NCI-H2029 (cell line): Measurements from ENCODE around the gene TXNRD3.
"Not testable (repeated sequence)": the region's sequence is repeated elsewhere in the genome, so short reads cannot be mapped to it uniquely, and the experiment has no call there.

Experiments used
- DNase-seq: peaks from one replicate; lab custom pipeline; 2025; lab: John Stamatoyannopoulos, UW

Gene TXNRD3

GRCh38 chr3:126595479-126595878 lies 59.4 kb downstream of the TXNRD3 start:
- not testable (repeated sequence) for DNase-seq

- DNase-seq = not testable (repeated sequence)
These were observed 63.4 kb downstream of the TXNRD3 start for GRCh38 chr3:126591515-126591914.

- DNase-seq = no peak
These were observed 72.6 kb downstream of the TXNRD3 start for GRCh38 chr3:126582311-126582710.

GRCh38 chr3:126581569-126581968 lies 73.4 kb downstream of the TXNRD3 start:
- DNase-seq = no peak

- no peak for DNase-seq
These were observed 74.2 kb downstream of the TXNRD3 start for GRCh38 chr3:126580746-126581145.

GRCh38 chr3:126578702-126579101 lies 76.2 kb downstream of the TXNRD3 start:
- DNase-seq = no peak

GRCh38 chr3:126577261-126577660 lies 77.7 kb downstream of the TXNRD3 start:
- DNase-seq = no peak

GRCh38 chr3:126573492-126574117 lies 81.3 kb downstream of the TXNRD3 start:
- DNase-seq = no peak

- no peak for DNase-seq
These were observed 83.8 kb downstream of the TXNRD3 start for GRCh38 chr3:126571078-126571477.

- DNase-seq = no peak
These were observed 84.8 kb downstream of the TXNRD3 start for GRCh38 chr3:126570103-126570541.

GRCh38 chr3:126569390-126569975 lies 85.4 kb downstream of the TXNRD3 start:
- no peak for DNase-seq

GRCh38 chr3:126568776-126569342 lies 86.1 kb downstream of the TXNRD3 start:
- DNase-seq = no peak

- DNase-seq = no peak
These were observed 87.1 kb downstream of the TXNRD3 start for GRCh38 chr3:126567696-126568438.

- no peak for DNase-seq
These were observed 92.1 kb downstream of the TXNRD3 start for GRCh38 chr3:126562737-126563276.

GRCh38 chr3:126558336-126559071 lies 96.4 kb downstream of the TXNRD3 start, which contains the start of gene C3orf22:
TSS of gene C3orf22 (minus strand) at chr3:126558932. CDS start at chr3:126553390, 5,542 bp downstream.
- DNase-seq = no peak

- no peak for DNase-seq
These were observed 97.2 kb downstream of the TXNRD3 start for GRCh38 chr3:126557761-126558160.

- DNase-seq = no peak
These were observed 97.5 kb downstream of the TXNRD3 start for GRCh38 chr3:126557415-126557745.
